SK-N-SH treated with all-trans-retinoic acid at 6 μM for 48 hours (cell line): Measurements from ENCODE around the gene TET2.

Experiments
- ATAC-seq: fragments of 200-7000 bp; cut with Tn5 transposase; 3 replicates; pipeline ENCODE4 v1.9.1; 2020; ENCODE audit warnings: mild to moderate bottlenecking, moderate library complexity
- ARNTL ChIP-seq: fragments of 450-650 bp; formaldehyde crosslinking; IDR thresholded peaks from 2 replicates; pipeline ENCODE4 v1.5.0; 2020; ENCODE audit warnings: low read depth, mild to moderate bottlenecking, moderate library complexity, borderline replicate concordance
- BACH2 ChIP-seq: fragments of 250-450 bp; sonication (Bioruptor Pico); IDR thresholded peaks from 2 replicates; pipeline ENCODE4 v1.9.0; 2021; ENCODE audit warnings: mild to moderate bottlenecking, borderline replicate concordance
- CSRNP3 ChIP-seq: fragments of 250-450 bp; sonication (Bioruptor Pico); IDR thresholded peaks from 2 replicates; pipeline ENCODE4 v1.5.1; 2021; ENCODE audit warnings: mild to moderate bottlenecking, moderate library complexity
- GLIS3 ChIP-seq: fragments of 250-450 bp; sonication (Bioruptor Pico); IDR thresholded peaks from 2 replicates; pipeline ENCODE4 v1.5.0; 2020; ENCODE audit warnings: mild to moderate bottlenecking, moderate library complexity
- OSR1 ChIP-seq: fragments of 250-450 bp; sonication (Bioruptor Pico); IDR thresholded peaks from 2 replicates; pipeline ENCODE4 v1.8.0; 2022; ENCODE audit warnings: moderate library complexity, mild to moderate bottlenecking, inconsistent platforms
- PATZ1 ChIP-seq: fragments of 250-450 bp; sonication (Bioruptor Pico); IDR thresholded peaks from 2 replicates; pipeline ENCODE4 v1.8.0; 2020; ENCODE audit warnings: mild to moderate bottlenecking, moderate library complexity, borderline replicate concordance
- PPARA ChIP-seq: fragments of 250-450 bp; sonication (Bioruptor Pico); IDR thresholded peaks from 2 replicates; pipeline ENCODE4 v1.5.0; 2020; ENCODE audit warnings: mild to moderate bottlenecking, borderline replicate concordance
- RARB ChIP-seq: fragments of 250-450 bp; sonication (Bioruptor Pico); IDR thresholded peaks from 2 replicates; pipeline ENCODE4 v1.8.0; 2021; ENCODE audit warnings: mild to moderate bottlenecking, moderate library complexity
- SNAI2 ChIP-seq: fragments of 250-450 bp; sonication (Bioruptor Pico); IDR thresholded peaks from 2 replicates; pipeline ENCODE4 v1.5.0; 2020; ENCODE audit warnings: mild to moderate bottlenecking, moderate library complexity
- TCF4 ChIP-seq: fragments of 250-450 bp; sonication (Bioruptor Pico); IDR thresholded peaks from 2 replicates; pipeline ENCODE4 v1.8.0; 2021; ENCODE audit warnings: mild to moderate bottlenecking, moderate library complexity, borderline replicate concordance
- TOX ChIP-seq: fragments of 250-450 bp; sonication (Bioruptor Pico); IDR thresholded peaks from 2 replicates; pipeline ENCODE4 v1.8.0; 2021; ENCODE audit warnings: mild to moderate bottlenecking, moderate library complexity, borderline replicate concordance
- TSHZ2 ChIP-seq: fragments of 250-450 bp; sonication (Bioruptor Pico); IDR thresholded peaks from 2 replicates; pipeline ENCODE4 v1.5.0; 2020; ENCODE audit warnings: mild to moderate bottlenecking, moderate library complexity
- ZC3H10 ChIP-seq: fragments of 250-450 bp; sonication (Bioruptor Pico); IDR thresholded peaks from 2 replicates; pipeline ENCODE4 v1.5.1; 2021; ENCODE audit warnings: mild to moderate bottlenecking, moderate library complexity
- ZFP3 ChIP-seq: fragments of 250-450 bp; sonication (Bioruptor Pico); IDR thresholded peaks from 2 replicates; pipeline ENCODE4 v1.5.0; 2020; ENCODE audit warnings: mild to moderate bottlenecking, moderate library complexity
- ZFP30 ChIP-seq: fragments of 450-650 bp; formaldehyde crosslinking; IDR thresholded peaks from 2 replicates; pipeline ENCODE4 v1.5.0; 2022; ENCODE audit warnings: mild to moderate bottlenecking, moderate library complexity
- ZNF565 ChIP-seq: fragments of 450-650 bp; formaldehyde crosslinking; conservative IDR thresholded peaks from 2 replicates; pipeline ENCODE4 v1.5.0; 2020; ENCODE audit warnings: low read depth, mild to moderate bottlenecking, moderate library complexity
- ZNF70 ChIP-seq: fragments of 450-650 bp; formaldehyde crosslinking; IDR thresholded peaks from 2 replicates; pipeline ENCODE4 v1.5.0; 2020; ENCODE audit warnings: mild to moderate bottlenecking, moderate library complexity
- ZNF8 ChIP-seq: fragments of 450-650 bp; formaldehyde crosslinking; IDR thresholded peaks from 2 replicates; pipeline ENCODE4 v1.5.0; 2020; ENCODE audit warnings: mild to moderate bottlenecking, moderate library complexity
- TF ChIP-seq, protein P1 (sequence below): fragments of 250-450 bp; sonication (Bioruptor Pico); IDR thresholded peaks from 2 replicates; pipeline ENCODE4 v1.5.1; 2020; ENCODE audit warnings: low read depth, mild to moderate bottlenecking, moderate library complexity
- TF ChIP-seq, protein P2 (sequence below): fragments of 250-450 bp; sonication (Bioruptor Pico); IDR thresholded peaks from 2 replicates; pipeline ENCODE4 v1.8.0; 2021; ENCODE audit warnings: low read depth, mild to moderate bottlenecking, moderate library complexity, borderline replicate concordance

The TET2 gene

DNA sequence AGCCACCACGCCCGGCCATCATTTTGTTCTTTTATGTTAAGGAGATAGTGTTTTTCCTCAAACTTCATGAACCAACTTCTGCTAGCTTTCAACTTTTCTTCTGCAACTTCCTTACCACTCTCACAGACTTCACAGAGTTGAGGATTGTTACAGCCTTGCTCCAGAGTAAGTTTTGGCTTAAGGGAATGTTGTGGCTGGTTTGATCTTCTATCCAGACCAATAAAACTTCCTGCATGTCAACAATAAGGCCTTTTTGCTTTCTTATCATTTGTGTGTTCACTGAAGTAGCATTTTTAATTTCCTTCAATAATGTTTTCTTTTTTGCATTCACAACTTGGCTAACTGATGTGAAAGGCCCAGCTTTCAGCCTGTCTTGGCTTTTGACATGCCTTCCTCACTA lies 12.7 kb upstream of the TET2 start (continued):
- no peak for TF ChIP-seq SNAI2 (CRISPR knock-in tag)

DNA sequence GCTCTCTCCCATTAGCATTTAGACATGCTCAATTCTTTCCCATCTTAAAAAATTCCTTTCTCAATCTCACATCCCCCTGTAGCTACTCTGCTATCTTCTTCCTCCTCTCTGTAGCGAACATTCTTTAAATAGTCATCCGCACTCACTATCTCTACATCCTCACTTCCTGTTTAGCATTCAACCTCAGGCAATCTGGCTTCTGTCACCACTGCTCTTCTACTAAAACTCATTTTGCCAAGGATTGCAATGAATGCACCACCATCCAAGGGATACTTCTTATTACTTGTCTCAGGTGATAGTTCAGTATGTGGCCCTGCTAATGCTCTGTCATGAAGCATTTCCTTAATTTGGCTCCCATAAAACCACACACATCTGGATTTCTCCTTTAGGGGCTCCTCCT lies 10.9 kb upstream of the TET2 start:
- peak; percentile 52 for ATAC-seq
- TF ChIP-seq ZNF70 (CRISPR knock-in tag): no peak
- TF ChIP-seq PATZ1 (CRISPR knock-in tag): no peak
- TF ChIP-seq, protein P1, sequence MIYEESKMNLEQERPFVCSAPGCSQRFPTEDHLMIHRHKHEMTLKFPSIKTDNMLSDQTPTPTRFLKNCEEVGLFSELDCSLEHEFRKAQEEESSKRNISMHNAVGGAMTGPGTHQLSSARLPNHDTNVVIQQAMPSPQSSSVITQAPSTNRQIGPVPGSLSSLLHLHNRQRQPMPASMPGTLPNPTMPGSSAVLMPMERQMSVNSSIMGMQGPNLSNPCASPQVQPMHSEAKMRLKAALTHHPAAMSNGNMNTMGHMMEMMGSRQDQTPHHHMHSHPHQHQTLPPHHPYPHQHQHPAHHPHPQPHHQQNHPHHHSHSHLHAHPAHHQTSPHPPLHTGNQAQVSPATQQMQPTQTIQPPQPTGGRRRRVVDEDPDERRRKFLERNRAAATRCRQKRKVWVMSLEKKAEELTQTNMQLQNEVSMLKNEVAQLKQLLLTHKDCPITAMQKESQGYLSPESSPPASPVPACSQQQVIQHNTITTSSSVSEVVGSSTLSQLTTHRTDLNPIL: no peak
- TF ChIP-seq OSR1 (CRISPR knock-in tag): no peak
- no peak for TF ChIP-seq TCF4 (CRISPR knock-in tag)
- TF ChIP-seq TSHZ2: no peak
- TF ChIP-seq ARNTL: no peak
- no peak for TF ChIP-seq PPARA (CRISPR knock-in tag)
- TF ChIP-seq CSRNP3 (CRISPR knock-in tag): no peak
- no peak for TF ChIP-seq RARB (CRISPR knock-in tag)
- no peak for TF ChIP-seq TOX (CRISPR knock-in tag)
- TF ChIP-seq, protein P2, sequence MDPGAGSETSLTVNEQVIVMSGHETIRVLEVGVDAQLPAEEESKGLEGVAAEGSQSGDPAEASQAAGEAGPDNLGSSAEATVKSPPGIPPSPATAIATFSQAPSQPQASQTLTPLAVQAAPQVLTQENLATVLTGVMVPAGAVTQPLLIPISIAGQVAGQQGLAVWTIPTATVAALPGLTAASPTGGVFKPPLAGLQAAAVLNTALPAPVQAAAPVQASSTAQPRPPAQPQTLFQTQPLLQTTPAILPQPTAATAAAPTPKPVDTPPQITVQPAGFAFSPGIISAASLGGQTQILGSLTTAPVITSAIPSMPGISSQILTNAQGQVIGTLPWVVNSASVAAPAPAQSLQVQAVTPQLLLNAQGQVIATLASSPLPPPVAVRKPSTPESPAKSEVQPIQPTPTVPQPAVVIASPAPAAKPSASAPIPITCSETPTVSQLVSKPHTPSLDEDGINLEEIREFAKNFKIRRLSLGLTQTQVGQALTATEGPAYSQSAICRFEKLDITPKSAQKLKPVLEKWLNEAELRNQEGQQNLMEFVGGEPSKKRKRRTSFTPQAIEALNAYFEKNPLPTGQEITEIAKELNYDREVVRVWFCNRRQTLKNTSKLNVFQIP (CRISPR knock-in tag): no peak
- no peak for TF ChIP-seq ZFP3
- no peak for TF ChIP-seq ZNF565 (CRISPR knock-in tag)
- TF ChIP-seq ZFP30 (CRISPR knock-in tag): no peak
- TF ChIP-seq SNAI2 (CRISPR knock-in tag): no peak
- no peak for TF ChIP-seq GLIS3 (CRISPR knock-in tag)
- TF ChIP-seq, all 23 proteins: peak for 0

DNA sequence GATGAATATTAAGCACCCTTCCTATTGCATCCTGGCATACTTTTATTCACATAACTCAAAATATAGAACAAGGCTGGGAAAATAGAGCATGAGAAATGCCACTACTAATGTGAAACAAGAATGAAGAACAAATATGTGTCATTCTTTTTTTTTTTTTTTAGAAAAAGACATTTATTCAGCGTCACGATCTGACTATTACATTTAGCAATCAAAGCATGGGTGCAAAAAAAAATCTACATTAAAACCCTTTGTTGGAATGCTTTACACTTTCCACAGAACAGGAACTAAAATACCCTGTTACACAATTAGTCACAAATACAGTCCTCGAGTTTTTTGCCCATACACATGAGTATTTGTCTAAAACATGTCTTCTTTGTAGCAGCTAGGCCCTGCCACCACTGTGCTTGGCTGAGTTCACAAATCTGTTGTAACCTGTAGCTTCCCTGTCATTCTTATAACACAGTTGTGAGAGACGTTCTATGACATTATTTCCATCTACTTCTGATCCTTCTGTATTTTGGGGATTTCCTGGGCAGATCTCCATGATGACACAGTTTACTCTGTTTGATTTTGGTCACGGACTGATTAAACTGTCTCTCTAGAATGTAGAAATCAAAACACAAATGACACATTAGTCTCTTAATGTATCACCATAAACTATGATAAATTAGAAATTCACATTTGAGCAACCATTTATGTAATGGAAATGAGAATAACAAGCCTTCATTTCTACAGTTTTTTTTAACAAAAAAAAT lies 9.4 kb upstream of the TET2 start:
- no peak for ATAC-seq
- TF ChIP-seq ARNTL (no peak), SNAI2 (CRISPR knock-in tag) (no peak), TOX (CRISPR knock-in tag) (no peak), TSHZ2 (no peak), ZFP30 (CRISPR knock-in tag) (no peak), ZNF565 (CRISPR knock-in tag) (no peak), CSRNP3 (CRISPR knock-in tag) (no peak), TCF4 (CRISPR knock-in tag) (no peak), ZNF8 (no peak), PPARA (CRISPR knock-in tag) (no peak), GLIS3 (CRISPR knock-in tag) (no peak), ZFP3 (no peak), OSR1 (CRISPR knock-in tag) (no peak), BACH2 (CRISPR knock-in tag) (no peak), ZC3H10 (CRISPR knock-in tag) (no peak)
- TF ChIP-seq, protein P1: no peak
